GM12865 (cell line): ENCODE results near the gene GALNT2.
A peak's percentile ranks its signal among the peaks of the same experiment; 100 is the strongest.

Source experiments
- DNase-seq: peaks from one replicate; pipeline ENCODE4 v3.0.0; 2010; ENCODE audit warnings: low read depth
- H3K4me3 ChIP-seq: 2 replicates; pipeline ENCODE4 v1.5.1; 2011; ENCODE audit warnings: mild to moderate bottlenecking, low read depth, low read length, control low read depth
- CTCF ChIP-seq: IDR thresholded peaks from 2 replicates; pipeline ENCODE4 v1.5.1; 2011; ENCODE audit warnings: low read length, control low read depth, low read depth, inconsistent platforms; ENCODE audit not compliant: insufficient read depth; ENCODE audit errors: missing control alignments

GALNT2 gene

GRCh38 chr1:230310381-230311163 lies 243.5 kb downstream of the GALNT2 start:
- DNase-seq: peak; percentile 77
- peak; percentile 84 for TF ChIP-seq CTCF
- H3K4me3 ChIP-seq: no peak overlapping the region

GRCh38 chr1:230312676-230313075 lies 245.6 kb downstream of the GALNT2 start:
- no peak overlapping the region for H3K4me3 ChIP-seq
- TF ChIP-seq CTCF: no peak
- no peak for DNase-seq

GRCh38 chr1:230313453-230314141 lies 246.6 kb downstream of the GALNT2 start:
- no peak for DNase-seq
- H3K4me3 ChIP-seq: no peak overlapping the region
- TF ChIP-seq CTCF: no peak

GRCh38 chr1:230314142-230314470 lies 247.1 kb downstream of the GALNT2 start:
- TF ChIP-seq CTCF: no peak
- no peak for DNase-seq
- H3K4me3 ChIP-seq: no peak overlapping the region

GRCh38 chr1:230315099-230315498 lies 248.1 kb downstream of the GALNT2 start:
- no peak for TF ChIP-seq CTCF
- no peak for DNase-seq
- no peak overlapping the region for H3K4me3 ChIP-seq

GRCh38 chr1:230316864-230317745 lies 250.1 kb downstream of the GALNT2 start:
- no peak for TF ChIP-seq CTCF
- no peak overlapping the region for H3K4me3 ChIP-seq
- DNase-seq: no peak
